Measurements from ENCODE around the gene CALML4.
"Not testable (repeated sequence)": the region's sequence is repeated elsewhere in the genome, so short reads cannot be mapped to it uniquely, and the experiment has no call there.

DNA sequence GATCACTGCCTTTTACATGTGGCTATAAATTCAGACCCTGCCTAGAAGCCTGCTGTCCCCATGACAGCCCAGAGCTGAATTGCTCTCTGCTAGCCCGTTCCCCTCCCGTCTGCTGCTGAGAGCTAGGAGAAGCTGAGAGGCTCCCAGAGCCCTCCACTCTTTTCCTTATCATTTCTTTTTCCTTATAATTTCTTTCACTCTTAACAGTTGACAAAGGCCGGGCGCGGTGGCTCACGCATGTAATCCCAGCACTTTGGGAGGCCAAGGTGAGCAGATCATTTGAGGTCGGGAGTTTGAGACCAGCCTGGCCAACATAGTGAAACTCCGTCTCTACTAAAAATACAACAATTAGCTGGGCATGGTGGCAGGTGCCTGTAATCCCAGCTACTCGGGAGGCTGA lies 29.4 kb upstream of the CALML4 start:
- TF ChIP-seq, protein P1, sequence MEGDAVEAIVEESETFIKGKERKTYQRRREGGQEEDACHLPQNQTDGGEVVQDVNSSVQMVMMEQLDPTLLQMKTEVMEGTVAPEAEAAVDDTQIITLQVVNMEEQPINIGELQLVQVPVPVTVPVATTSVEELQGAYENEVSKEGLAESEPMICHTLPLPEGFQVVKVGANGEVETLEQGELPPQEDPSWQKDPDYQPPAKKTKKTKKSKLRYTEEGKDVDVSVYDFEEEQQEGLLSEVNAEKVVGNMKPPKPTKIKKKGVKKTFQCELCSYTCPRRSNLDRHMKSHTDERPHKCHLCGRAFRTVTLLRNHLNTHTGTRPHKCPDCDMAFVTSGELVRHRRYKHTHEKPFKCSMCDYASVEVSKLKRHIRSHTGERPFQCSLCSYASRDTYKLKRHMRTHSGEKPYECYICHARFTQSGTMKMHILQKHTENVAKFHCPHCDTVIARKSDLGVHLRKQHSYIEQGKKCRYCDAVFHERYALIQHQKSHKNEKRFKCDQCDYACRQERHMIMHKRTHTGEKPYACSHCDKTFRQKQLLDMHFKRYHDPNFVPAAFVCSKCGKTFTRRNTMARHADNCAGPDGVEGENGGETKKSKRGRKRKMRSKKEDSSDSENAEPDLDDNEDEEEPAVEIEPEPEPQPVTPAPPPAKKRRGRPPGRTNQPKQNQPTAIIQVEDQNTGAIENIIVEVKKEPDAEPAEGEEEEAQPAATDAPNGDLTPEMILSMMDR (IDR thresholded peaks at IDR 0.05), result not testable (repeated sequence)
- not testable (repeated sequence) for TF ChIP-seq POLR2A (IDR thresholded peaks at IDR 0.05)

Data from body of pancreas (tissue), 4 donors.